HEK293 (cell line): ENCODE measurements around the gene TANGO6.

Source experiments
- CTCF ChIA-PET: fragments of 350-600 bp; formaldehyde crosslinking; extraction: SDS; loops from one replicate; lab custom pipeline; 2021; ENCODE audit warnings: antibody characterized with exemption; lab: Yijun Ruan, JAX
- POLR2A ChIA-PET: fragments of 300-600 bp; formaldehyde crosslinking; extraction: SDS; loops from one replicate; lab custom pipeline; 2020; ENCODE audit warnings: antibody characterized with exemption, inconsistent platforms; lab: Yijun Ruan, JAX
- H3K27ac ChIP-seq: fragments of 200-500 bp; sonication (Bioruptor generic); 2 replicates; pipeline ENCODE4 v1.5.1; 2014; ENCODE audit warnings: low read depth, low read length, control low read depth, inconsistent platforms; ENCODE audit errors: extremely low read depth
- H3K36me3 ChIP-seq, 2 experiments: fragments of 200-500 bp in 1 of 2; sonication (Bioruptor generic) in 1 of 2; 1 replicate in 1 of 2; 2 replicates in 1 of 2; pipeline ENCODE4 v1.5.1; 2014 to 2017; ENCODE audit warnings: inconsistent platforms in 2 of 2, low read length in 2 of 2; ENCODE audit not compliant: control insufficient read depth in 2 of 2, insufficient read depth in 1 of 2
- H3K4me1 ChIP-seq: fragments of 200-500 bp; sonication (Bioruptor generic); 2 replicates; pipeline ENCODE4 v1.5.1; 2014; ENCODE audit warnings: mild to moderate bottlenecking, low read length, inconsistent platforms; ENCODE audit not compliant: control insufficient read depth, insufficient read depth
- H3K4me3 ChIP-seq: 2 replicates; pipeline ENCODE4 v1.5.1; 2011; ENCODE audit warnings: low read depth, mild to moderate bottlenecking, control low read depth, low read length, moderate library complexity
- H3K9me3 ChIP-seq: fragments of 200-500 bp; sonication (Bioruptor generic); 2 replicates; pipeline ENCODE4 v1.5.1; 2014; ENCODE audit warnings: low read depth, low read length, inconsistent platforms; ENCODE audit not compliant: control insufficient read depth, insufficient read depth
- GLIS1 ChIP-seq: fragments of 450-650 bp; formaldehyde crosslinking; IDR thresholded peaks from 2 replicates; pipeline ENCODE4 v1.5.1; 2016; ENCODE audit warnings: missing biosample characterization, missing genetic modification characterization
- KLF16 ChIP-seq: fragments of 450-650 bp; formaldehyde crosslinking; IDR thresholded peaks from 2 replicates; pipeline ENCODE4 v1.5.1; 2017; ENCODE audit warnings: missing biosample characterization, missing genetic modification characterization
- REPIN1 ChIP-seq: fragments of 450-650 bp; formaldehyde crosslinking; IDR thresholded peaks from 2 replicates; pipeline ENCODE4 v1.5.1; 2017; ENCODE audit warnings: missing biosample characterization, missing genetic modification characterization, low read depth
- SCRT1 ChIP-seq: fragments of 450-650 bp; formaldehyde crosslinking; IDR thresholded peaks from 2 replicates; pipeline ENCODE4 v1.5.1; 2016; ENCODE audit warnings: missing biosample characterization, missing genetic modification characterization, borderline replicate concordance
- SP2 ChIP-seq: fragments of 450-650 bp; formaldehyde crosslinking; IDR thresholded peaks from 2 replicates; pipeline ENCODE4 v1.5.1; 2016; ENCODE audit warnings: missing biosample characterization, missing genetic modification characterization
- YY1 ChIP-seq: fragments of 450-650 bp; formaldehyde crosslinking; IDR thresholded peaks from 2 replicates; pipeline ENCODE4 v1.5.1; 2018; ENCODE audit warnings: missing biosample characterization, missing genetic modification characterization
- ZNF138 ChIP-seq: fragments of 450-650 bp; formaldehyde crosslinking; IDR thresholded peaks from 2 replicates; pipeline ENCODE4 v1.5.1; 2016; ENCODE audit warnings: missing biosample characterization, missing genetic modification characterization, borderline replicate concordance
- ZNF19 ChIP-seq: fragments of 450-650 bp; formaldehyde crosslinking; IDR thresholded peaks from 2 replicates; pipeline ENCODE4; 2016; ENCODE audit warnings: missing biosample characterization, missing genetic modification characterization, low read depth
- ZNF202 ChIP-seq: fragments of 450-650 bp; formaldehyde crosslinking; IDR thresholded peaks from 2 replicates; pipeline ENCODE4 v1.5.1; 2016; ENCODE audit warnings: missing biosample characterization, missing genetic modification characterization, borderline replicate concordance
- ZNF214 ChIP-seq: fragments of 450-650 bp; formaldehyde crosslinking; IDR thresholded peaks from 2 replicates; pipeline ENCODE4 v1.5.1; 2017; ENCODE audit warnings: missing biosample characterization, mild to moderate bottlenecking, missing genetic modification characterization, borderline replicate concordance
- ZNF292 ChIP-seq: fragments of 450-650 bp; formaldehyde crosslinking; IDR thresholded peaks from 2 replicates; pipeline ENCODE4 v1.5.1; 2016; ENCODE audit warnings: low read depth, missing biosample characterization, missing genetic modification characterization, borderline replicate concordance
- ZNF341 ChIP-seq: fragments of 450-650 bp; formaldehyde crosslinking; IDR thresholded peaks from 2 replicates; pipeline ENCODE4; 2016; ENCODE audit warnings: low read depth, missing biosample characterization, missing genetic modification characterization
- ZNF433 ChIP-seq: fragments of 450-650 bp; formaldehyde crosslinking; IDR thresholded peaks from 2 replicates; pipeline ENCODE4 v1.5.1; 2016; ENCODE audit warnings: missing biosample characterization, missing genetic modification characterization, low read depth
- ZNF48 ChIP-seq: fragments of 450-650 bp; formaldehyde crosslinking; IDR thresholded peaks from 2 replicates; pipeline ENCODE4 v1.5.1; 2016; ENCODE audit warnings: missing biosample characterization, missing genetic modification characterization
- ZNF544 ChIP-seq: fragments of 450-650 bp; formaldehyde crosslinking; IDR thresholded peaks from 2 replicates; pipeline ENCODE4 v1.5.0; 2017; ENCODE audit warnings: missing biosample characterization, missing genetic modification characterization
- ZNF600 ChIP-seq: fragments of 450-650 bp; formaldehyde crosslinking; IDR thresholded peaks from 2 replicates; pipeline ENCODE4 v1.5.1; 2016; ENCODE audit warnings: missing biosample characterization, missing genetic modification characterization
- ZNF610 ChIP-seq: fragments of 450-650 bp; formaldehyde crosslinking; IDR thresholded peaks from 2 replicates; pipeline ENCODE4 v1.5.1; 2016; ENCODE audit warnings: missing biosample characterization, missing genetic modification characterization, borderline replicate concordance
- ZNF626 ChIP-seq: fragments of 450-650 bp; sonication (Bioruptor Pico); formaldehyde crosslinking; IDR thresholded peaks from 2 replicates; pipeline ENCODE4 v1.5.1; 2018; ENCODE audit warnings: missing biosample characterization, missing genetic modification characterization, inconsistent platforms
- ZNF658 ChIP-seq: fragments of 450-650 bp; formaldehyde crosslinking; IDR thresholded peaks from 2 replicates; pipeline ENCODE4; 2016; ENCODE audit warnings: missing biosample characterization, missing genetic modification characterization
- ZNF701 ChIP-seq: fragments of 450-650 bp; formaldehyde crosslinking; IDR thresholded peaks from 2 replicates; pipeline ENCODE4 v1.5.1; 2016; ENCODE audit warnings: missing biosample characterization, missing genetic modification characterization
- ZNF707 ChIP-seq: fragments of 450-650 bp; formaldehyde crosslinking; IDR thresholded peaks from 2 replicates; pipeline ENCODE4 v1.5.1; 2016; ENCODE audit warnings: missing biosample characterization, missing genetic modification characterization
- ZNF777 ChIP-seq: fragments of 450-650 bp; formaldehyde crosslinking; IDR thresholded peaks from 2 replicates; pipeline ENCODE4 v1.5.1; 2017; ENCODE audit warnings: missing biosample characterization, missing genetic modification characterization, borderline replicate concordance
- ZNF785 ChIP-seq: fragments of 450-650 bp; formaldehyde crosslinking; IDR thresholded peaks from 2 replicates; pipeline ENCODE4 v1.5.1; 2016; ENCODE audit warnings: missing biosample characterization, missing genetic modification characterization
- TF ChIP-seq, protein P1 (sequence below): fragments of 450-650 bp; formaldehyde crosslinking; IDR thresholded peaks from 2 replicates; pipeline ENCODE4 v1.5.1; 2016; ENCODE audit warnings: missing biosample characterization, missing genetic modification characterization
- TF ChIP-seq, protein P2 (sequence below): fragments of 450-650 bp; formaldehyde crosslinking; IDR thresholded peaks from 2 replicates; pipeline ENCODE4 v1.5.1; 2017; ENCODE audit warnings: missing biosample characterization, missing genetic modification characterization
- TF ChIP-seq, protein P3 (sequence below): fragments of 450-650 bp; formaldehyde crosslinking; IDR thresholded peaks from 2 replicates; pipeline ENCODE4 v1.5.1; 2016; ENCODE audit warnings: missing biosample characterization, missing genetic modification characterization
- TF ChIP-seq, protein P4 (sequence below): fragments of 450-650 bp; formaldehyde crosslinking; IDR thresholded peaks from 2 replicates; pipeline ENCODE4 v1.5.1; 2016; ENCODE audit warnings: missing biosample characterization, missing genetic modification characterization
- TF ChIP-seq, protein P5 (sequence below): fragments of 450-650 bp; formaldehyde crosslinking; conservative IDR thresholded peaks from 2 replicates; pipeline ENCODE4 v1.5.1; 2016; ENCODE audit warnings: low read depth, missing biosample characterization, missing genetic modification characterization

The TANGO6 gene

DNA sequence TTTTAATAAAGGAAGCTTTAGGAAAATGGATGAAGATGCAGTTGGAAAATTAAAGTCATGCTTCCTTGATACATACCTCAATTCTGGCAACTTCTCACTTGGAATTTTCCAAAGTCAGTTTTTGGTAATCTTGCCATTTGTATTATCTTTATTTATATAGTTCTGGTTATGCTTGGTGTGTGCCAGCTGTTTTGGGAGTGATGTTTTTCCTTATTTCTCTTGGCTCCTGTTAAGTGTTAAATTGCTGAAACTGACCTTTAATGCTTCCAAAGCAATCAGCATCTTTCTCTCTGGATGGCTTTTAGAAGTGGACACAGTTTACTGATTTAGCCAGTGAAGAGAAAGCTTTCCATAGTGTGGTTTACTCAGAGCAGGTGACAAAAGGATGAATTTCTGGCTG is 192.0 kb downstream of the TANGO6 start:
- Histone ChIP-seq H3K9me3 (no peaks in the 10 kb centered on the region), H3K4me3 (no peak overlapping the region)
- TF ChIP-seq ZNF341 (tag by site-specific recombination) (no peak), ZNF707 (no peak), GLIS1 (tag by site-specific recombination) (no peak), ZNF433 (tag by site-specific recombination) (no peak), ZNF214 (tag by site-specific recombination) (no peak), ZNF202 (no peak), ZNF785 (no peak), SCRT1 (tag by site-specific recombination) (no peak), YY1 (tag by site-specific recombination) (no peak), ZNF626 (no peak), ZNF777 (tag by site-specific recombination) (no peak), ZNF138 (no peak), ZNF19 (no peak), KLF16 (tag by site-specific recombination) (no peak)
- TF ChIP-seq, protein P1, sequence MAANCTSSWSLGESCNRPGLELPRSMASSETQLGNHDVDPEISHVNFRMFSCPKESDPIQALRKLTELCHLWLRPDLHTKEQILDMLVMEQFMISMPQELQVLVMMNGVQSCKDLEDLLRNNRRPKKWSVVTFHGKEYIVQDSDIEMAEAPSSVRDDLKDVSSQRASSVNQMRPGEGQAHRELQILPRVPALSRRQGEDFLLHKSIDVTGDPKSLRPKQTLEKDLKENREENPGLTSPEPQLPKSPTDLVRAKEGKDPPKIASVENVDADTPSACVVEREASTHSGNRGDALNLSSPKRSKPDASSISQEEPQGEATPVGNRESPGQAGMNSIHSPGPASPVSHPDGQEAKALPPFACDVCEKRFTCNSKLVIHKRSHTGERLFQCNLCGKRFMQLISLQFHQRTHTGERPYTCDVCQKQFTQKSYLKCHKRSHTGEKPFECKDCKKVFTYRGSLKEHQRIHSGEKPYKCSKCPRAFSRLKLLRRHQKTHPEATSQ (tag by site-specific recombination), result no peak
- TF ChIP-seq, protein P2, sequence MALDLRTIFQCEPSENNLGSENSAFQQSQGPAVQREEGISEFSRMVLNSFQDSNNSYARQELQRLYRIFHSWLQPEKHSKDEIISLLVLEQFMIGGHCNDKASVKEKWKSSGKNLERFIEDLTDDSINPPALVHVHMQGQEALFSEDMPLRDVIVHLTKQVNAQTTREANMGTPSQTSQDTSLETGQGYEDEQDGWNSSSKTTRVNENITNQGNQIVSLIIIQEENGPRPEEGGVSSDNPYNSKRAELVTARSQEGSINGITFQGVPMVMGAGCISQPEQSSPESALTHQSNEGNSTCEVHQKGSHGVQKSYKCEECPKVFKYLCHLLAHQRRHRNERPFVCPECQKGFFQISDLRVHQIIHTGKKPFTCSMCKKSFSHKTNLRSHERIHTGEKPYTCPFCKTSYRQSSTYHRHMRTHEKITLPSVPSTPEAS (tag by site-specific recombination), result no peak
- TF ChIP-seq, all 188 proteins: peak for 0
- no peaks in the 10 kb centered on the region for H3K4me1 ChIP-seq
- CTCF ChIA-PET, result interaction anchor here (0.7 kb wide), 1 partner anchor 985 kb away, joined by 3 read pairs; no protein-coding TSS in a partner anchor
- H3K36me3 ChIP-seq, result peaks cover 0 to under 1% of the 10 kb centered on the region in 2 experiments; a peak in 1 of 3 replicates
- POLR2A ChIA-PET, result no interaction called here
- no peak overlapping the region for H3K27ac ChIP-seq

DNA sequence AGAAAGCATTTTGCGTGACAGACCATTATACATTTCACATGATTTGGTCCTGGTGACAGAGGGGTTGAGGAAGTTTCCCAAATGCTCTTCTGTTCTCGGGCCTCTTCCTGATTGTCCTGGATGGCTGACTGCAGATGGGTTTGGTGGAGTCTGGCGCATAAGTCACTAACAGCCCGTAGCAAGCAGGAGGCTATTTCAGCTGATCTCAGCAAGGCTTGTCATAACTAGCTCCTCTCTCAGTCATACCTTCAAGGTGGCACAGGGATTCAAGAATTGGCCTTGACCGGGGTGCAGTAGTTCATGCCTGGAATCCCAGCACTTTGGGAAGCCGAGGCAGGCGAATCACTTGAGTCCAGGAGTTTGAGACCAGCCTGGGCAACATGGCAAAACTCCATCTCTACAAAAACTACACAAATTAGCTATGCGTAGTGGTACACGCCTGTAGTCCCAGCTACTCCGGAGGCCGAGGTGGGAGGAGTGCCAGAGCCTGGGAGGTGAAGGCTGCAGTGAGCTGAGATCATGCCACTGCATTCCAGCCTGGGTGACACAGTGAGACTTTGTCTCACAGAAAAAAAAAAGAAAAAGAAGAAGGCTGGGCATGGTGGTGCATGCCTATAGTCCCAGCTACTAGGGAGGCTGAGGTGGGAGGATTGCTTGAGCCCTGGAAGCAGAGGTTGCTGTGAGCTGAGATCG is 193.2 kb downstream of the TANGO6 start:
- H3K27ac ChIP-seq, result no peak overlapping the region
- no peak overlapping the region for H3K4me3 ChIP-seq
- ChIA-PET CTCF (interaction anchor here (0.5 to 0.8 kb wide), 2 partner anchors 36 to 88 kb away, joined by 3 to 4 read pairs; no protein-coding TSS in a partner anchor), POLR2A (no interaction called here)
- peaks cover 0 to 6% of the 10 kb centered on the region in 2 experiments; a peak in 1 of 3 replicates for H3K36me3 ChIP-seq
- no peaks in the 10 kb centered on the region for H3K4me1 ChIP-seq
- H3K9me3 ChIP-seq, result no peaks in the 10 kb centered on the region
- TF ChIP-seq ZNF658 (no peak), ZNF610 (tag by site-specific recombination) (no peak), GLIS1 (tag by site-specific recombination) (no peak), ZNF292 (tag by site-specific recombination) (no peak), ZNF48 (no peak), REPIN1 (tag by site-specific recombination) (no peak), SP2 (tag by site-specific recombination) (no peak), ZNF600 (tag by site-specific recombination) (no peak), ZNF701 (tag by site-specific recombination) (no peak), ZNF544 (no peak)
- TF ChIP-seq, protein P3, sequence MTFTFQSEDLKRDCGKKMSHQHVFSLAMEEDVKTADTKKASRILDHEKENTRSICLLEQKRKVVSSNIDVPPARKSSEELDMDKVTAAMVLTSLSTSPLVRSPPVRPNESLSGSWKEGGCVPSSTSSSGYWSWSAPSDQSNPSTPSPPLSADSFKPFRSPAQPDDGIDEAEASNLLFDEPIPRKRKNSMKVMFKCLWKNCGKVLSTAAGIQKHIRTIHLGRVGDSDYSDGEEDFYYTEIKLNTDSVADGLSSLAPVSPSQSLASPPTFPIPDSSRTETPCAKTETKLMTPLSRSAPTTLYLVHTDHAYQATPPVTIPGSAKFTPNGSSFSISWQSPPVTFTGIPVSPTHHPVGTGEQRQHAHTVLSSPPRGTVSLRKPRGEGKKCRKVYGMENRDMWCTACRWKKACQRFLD, result no peak
- TF ChIP-seq, protein P4, sequence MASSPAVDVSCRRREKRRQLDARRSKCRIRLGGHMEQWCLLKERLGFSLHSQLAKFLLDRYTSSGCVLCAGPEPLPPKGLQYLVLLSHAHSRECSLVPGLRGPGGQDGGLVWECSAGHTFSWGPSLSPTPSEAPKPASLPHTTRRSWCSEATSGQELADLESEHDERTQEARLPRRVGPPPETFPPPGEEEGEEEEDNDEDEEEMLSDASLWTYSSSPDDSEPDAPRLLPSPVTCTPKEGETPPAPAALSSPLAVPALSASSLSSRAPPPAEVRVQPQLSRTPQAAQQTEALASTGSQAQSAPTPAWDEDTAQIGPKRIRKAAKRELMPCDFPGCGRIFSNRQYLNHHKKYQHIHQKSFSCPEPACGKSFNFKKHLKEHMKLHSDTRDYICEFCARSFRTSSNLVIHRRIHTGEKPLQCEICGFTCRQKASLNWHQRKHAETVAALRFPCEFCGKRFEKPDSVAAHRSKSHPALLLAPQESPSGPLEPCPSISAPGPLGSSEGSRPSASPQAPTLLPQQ, result no peak
- TF ChIP-seq, protein P5, sequence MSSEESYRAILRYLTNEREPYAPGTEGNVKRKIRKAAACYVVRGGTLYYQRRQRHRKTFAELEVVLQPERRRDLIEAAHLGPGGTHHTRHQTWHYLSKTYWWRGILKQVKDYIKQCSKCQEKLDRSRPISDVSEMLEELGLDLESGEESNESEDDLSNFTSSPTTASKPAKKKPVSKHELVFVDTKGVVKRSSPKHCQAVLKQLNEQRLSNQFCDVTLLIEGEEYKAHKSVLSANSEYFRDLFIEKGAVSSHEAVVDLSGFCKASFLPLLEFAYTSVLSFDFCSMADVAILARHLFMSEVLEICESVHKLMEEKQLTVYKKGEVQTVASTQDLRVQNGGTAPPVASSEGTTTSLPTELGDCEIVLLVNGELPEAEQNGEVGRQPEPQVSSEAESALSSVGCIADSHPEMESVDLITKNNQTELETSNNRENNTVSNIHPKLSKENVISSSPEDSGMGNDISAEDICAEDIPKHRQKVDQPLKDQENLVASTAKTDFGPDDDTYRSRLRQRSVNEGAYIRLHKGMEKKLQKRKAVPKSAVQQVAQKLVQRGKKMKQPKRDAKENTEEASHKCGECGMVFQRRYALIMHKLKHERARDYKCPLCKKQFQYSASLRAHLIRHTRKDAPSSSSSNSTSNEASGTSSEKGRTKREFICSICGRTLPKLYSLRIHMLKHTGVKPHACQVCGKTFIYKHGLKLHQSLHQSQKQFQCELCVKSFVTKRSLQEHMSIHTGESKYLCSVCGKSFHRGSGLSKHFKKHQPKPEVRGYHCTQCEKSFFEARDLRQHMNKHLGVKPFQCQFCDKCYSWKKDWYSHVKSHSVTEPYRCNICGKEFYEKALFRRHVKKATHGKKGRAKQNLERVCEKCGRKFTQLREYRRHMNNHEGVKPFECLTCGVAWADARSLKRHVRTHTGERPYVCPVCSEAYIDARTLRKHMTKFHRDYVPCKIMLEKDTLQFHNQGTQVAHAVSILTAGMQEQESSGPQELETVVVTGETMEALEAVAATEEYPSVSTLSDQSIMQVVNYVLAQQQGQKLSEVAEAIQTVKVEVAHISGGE (tag by site-specific recombination), result no peak
